ENCODE results near the gene ARHGAP21.
A peak's percentile ranks its signal among the peaks of the same experiment; 100 is the strongest.
"Not testable (repeated sequence)": the region's sequence is repeated elsewhere in the genome, so short reads cannot be mapped to it uniquely, and the experiment has no call there.

Gene ARHGAP21

GRCh38 chr10:24625778-24626177 lies 97.9 kb downstream of the ARHGAP21 start:
- no peak for DNase-seq (ENCODE audit: low spot score)

- no peak for DNase-seq (ENCODE audit: low spot score)
Observed at GRCh38 chr10:24623383-24623782, 100.3 kb downstream of the ARHGAP21 start.

GRCh38 chr10:24622781-24623301 lies 100.8 kb downstream of the ARHGAP21 start:
- DNase-seq (ENCODE audit: low spot score), result no peak

- DNase-seq (ENCODE audit: low spot score), result not testable (repeated sequence)
Observed at GRCh38 chr10:24621035-24621795, 102.5 kb downstream of the ARHGAP21 start.

GRCh38 chr10:24619994-24620310 lies 103.7 kb downstream of the ARHGAP21 start:
- DNase-seq (ENCODE audit: low spot score), result not testable (repeated sequence)

- not testable (repeated sequence) for DNase-seq (ENCODE audit: low spot score)
Observed at GRCh38 chr10:24619291-24619993, 104.2 kb downstream of the ARHGAP21 start.

- no peak for DNase-seq (ENCODE audit: low spot score)
Observed at GRCh38 chr10:24618401-24618800, 105.3 kb downstream of the ARHGAP21 start.

GRCh38 chr10:24617771-24618396 lies 105.8 kb downstream of the ARHGAP21 start:
- peak; percentile 47 for DNase-seq (ENCODE audit: low spot score)

- DNase-seq (ENCODE audit: low spot score), result no peak
Observed at GRCh38 chr10:24616536-24616935, 107.2 kb downstream of the ARHGAP21 start.

- no peak for DNase-seq (ENCODE audit: low spot score)
Observed at GRCh38 chr10:24606021-24606420, 117.7 kb downstream of the ARHGAP21 start.

- no peak for DNase-seq (ENCODE audit: low spot score)
Observed at GRCh38 chr10:24605141-24605540, 118.5 kb downstream of the ARHGAP21 start.

- DNase-seq (ENCODE audit: low spot score), result peak; percentile 32
Observed at GRCh38 chr10:24603333-24603732, 120.4 kb downstream of the ARHGAP21 start.

GRCh38 chr10:24597961-24598360 lies 125.7 kb downstream of the ARHGAP21 start:
- DNase-seq (ENCODE audit: low spot score), result no peak

GRCh38 chr10:24597426-24597825 lies 126.3 kb downstream of the ARHGAP21 start:
- no peak for DNase-seq (ENCODE audit: low spot score)

- DNase-seq (ENCODE audit: low spot score), result no peak
Observed at GRCh38 chr10:24596217-24596930, 127.3 kb downstream of the ARHGAP21 start.

GRCh38 chr10:24590697-24591457 lies 132.8 kb downstream of the ARHGAP21 start:
- no peak for DNase-seq (ENCODE audit: low spot score)

- DNase-seq (ENCODE audit: low spot score), result no peak
Observed at GRCh38 chr10:24589265-24589664, 134.4 kb downstream of the ARHGAP21 start.

- DNase-seq (ENCODE audit: low spot score), result no peak
Observed at GRCh38 chr10:24579906-24580305, 143.8 kb downstream of the ARHGAP21 start.

GRCh38 chr10:24579448-24579847 lies 144.2 kb downstream of the ARHGAP21 start:
- no peak for DNase-seq (ENCODE audit: low spot score)

- no peak for DNase-seq (ENCODE audit: low spot score)
Observed at GRCh38 chr10:24575481-24576002, 148.1 kb downstream of the ARHGAP21 start.

GRCh38 chr10:24574578-24575155 lies 149.0 kb downstream of the ARHGAP21 start:
- no peak for DNase-seq (ENCODE audit: low spot score)
